HepG2 (cell line): Measurements from ENCODE around the gene YPEL3. TPM values are rescaled to one million over a fixed set of nuclear protein-coding genes. Genes with fewer than 3 reads are reported as not detected.

ENCODE experiments used
- ATAC-seq: fragments of 200-7000 bp; cut with Tn5 transposase; 3 replicates; pipeline ENCODE4 v1.9.1; 2020; ENCODE audit warnings: mild to moderate bottlenecking, moderate library complexity
- Bru-seq: library from RNA; stranded (reverse); fragments of 400-500 nt; gene quantifications from one replicate; lab custom pipeline; 2021; lab: Mats Ljungman, UMichigan
- BruChase-seq, 2 experiments: library from RNA; stranded (reverse); fragments of 400-500 nt; gene quantifications; one replicate each; lab custom pipeline; 2021; lab: Mats Ljungman, UMichigan
- BruUV-seq: library from RNA; stranded (reverse); fragments of 400-500 nt; replicated peaks from 2 replicates; lab custom pipeline; 2021; lab: Mats Ljungman, UMichigan
- CTCF ChIA-PET: fragments of 300-600 bp; formaldehyde crosslinking; extraction: SDS; loops from one replicate; lab custom pipeline; 2021; ENCODE audit warnings: low total read pairs, inconsistent platforms, low intra/inter-chr PET ratio; lab: Yijun Ruan, JAX
- POLR2A ChIA-PET: fragments of 350-600 bp; sonication (Branson Sonifier 250); formaldehyde crosslinking; loops from one replicate; lab custom pipeline; 2020; ENCODE audit warnings: antibody characterized with exemption, inconsistent platforms; lab: Yijun Ruan, JAX
- DNase-seq: peaks from one replicate; pipeline ENCODE4 v3.0.0-alpha.2; 2015; ENCODE audit warnings: low spot score
- FAIRE-seq: peaks from 3 replicates; lab custom pipeline; 2011; peaks lifted over from hg19 to GRCh38; lab: Jason Lieb, UNC
- H2AFZ ChIP-seq: one replicate; pipeline ENCODE4 v1.6.1; 2011; ENCODE audit warnings: low read length, inconsistent platforms
- H3K27ac ChIP-seq: fragments of 300-600 bp; 3 replicates; pipeline ENCODE4 v1.8.0; 2011; ENCODE audit warnings: mixed run types, mild to moderate bottlenecking, mixed read lengths, low read length, inconsistent platforms; ENCODE audit not compliant: insufficient read depth; ENCODE audit errors: extremely low read length
- H3K27me3 ChIP-seq, 2 experiments: fragments of 200-600 bp in 1 of 2; 2 replicates in 1 of 2; 3 replicates in 1 of 2; pipeline versions ENCODE4 v1.6.0 to v1.8.0; 2011; ENCODE audit warnings: low read length in 2 of 2, mild to moderate bottlenecking in 2 of 2, moderate library complexity in 2 of 2, inconsistent platforms in 1 of 2; ENCODE audit not compliant: insufficient read depth in 2 of 2, control insufficient read depth in 1 of 2
- H3K36me3 ChIP-seq, 2 experiments: fragments of 200-600 bp in 1 of 2; replicated peaks in 1 of 2; 2 replicates in 1 of 2; 3 replicates in 1 of 2; pipeline versions ENCODE4 v1.5.1 to v1.8.0; 2011; ENCODE audit warnings: low read length in 2 of 2, inconsistent platforms in 1 of 2; ENCODE audit not compliant: insufficient read depth in 2 of 2, control insufficient read depth in 1 of 2
- H3K4me1 ChIP-seq: 2 replicates; pipeline ENCODE4 v1.5.1; 2012; ENCODE audit warnings: low read length, inconsistent platforms; ENCODE audit not compliant: insufficient read depth
- H3K4me2 ChIP-seq: 2 replicates; pipeline ENCODE4 v1.6.0; 2011; ENCODE audit warnings: low read depth, low read length, inconsistent platforms
- H3K4me3 ChIP-seq, 3 experiments: fragments of 200-600 bp in 1 of 3; sonication (generic), shearing (Covaris generic) in 1 of 3; replicated peaks in 1 of 3; 2 replicates each; pipeline ENCODE4 v1.5.1; 2011 to 2016; ENCODE audit warnings: low read length in 3 of 3, inconsistent platforms in 2 of 3, low read depth in 2 of 3, mild to moderate bottlenecking in 2 of 3, control low read depth in 1 of 3, mixed read lengths in 1 of 3; ENCODE audit not compliant: insufficient read depth in 1 of 3
- H3K79me2 ChIP-seq: one replicate; pipeline ENCODE4 v1.6.1; 2011; ENCODE audit warnings: low read length, inconsistent platforms; ENCODE audit not compliant: insufficient read depth
- H3K9ac ChIP-seq: 2 replicates; pipeline ENCODE4 v1.6.0; 2011; ENCODE audit warnings: mild to moderate bottlenecking, low read depth, low read length, inconsistent platforms; ENCODE audit not compliant: insufficient read depth
- H3K9me3 ChIP-seq: 2 replicates; pipeline ENCODE4 v1.5.1; 2012; ENCODE audit warnings: mild to moderate bottlenecking, low read length
- H4K20me1 ChIP-seq: 2 replicates; pipeline ENCODE4 v1.6.0; 2011; ENCODE audit warnings: inconsistent platforms, mild to moderate bottlenecking, low read length, moderate library complexity; ENCODE audit not compliant: insufficient read depth
- CENPT ChIP-seq: sonication (generic); formaldehyde crosslinking; IDR thresholded peaks from 2 replicates; pipeline ENCODE4 v1.8.0; 2022; ENCODE audit warnings: low read depth, mild to moderate bottlenecking, moderate library complexity, missing genetic modification reagents
- ELF3 ChIP-seq: IDR thresholded peaks from 2 replicates; pipeline ENCODE4 v1.6.1; 2016; ENCODE audit warnings: missing genetic modification reagents, missing compliant biosample characterization
- NCOA5 ChIP-seq: sonication (generic); formaldehyde crosslinking; IDR thresholded peaks from 2 replicates; pipeline ENCODE4 v1.4.0; 2020; ENCODE audit warnings: missing genetic modification reagents
- NKX3-1 ChIP-seq: sonication (generic); formaldehyde crosslinking; IDR thresholded peaks from 2 replicates; pipeline ENCODE4 v1.5.0; 2020; ENCODE audit warnings: missing genetic modification reagents
- PHB2 ChIP-seq: fragments of 450-650 bp; IDR thresholded peaks from 2 replicates; pipeline ENCODE4 v1.6.1; 2018; ENCODE audit not compliant: partially characterized antibody
- REL ChIP-seq: sonication (generic); formaldehyde crosslinking; conservative IDR thresholded peaks from 2 replicates; pipeline ENCODE4 v1.8.0; 2022; ENCODE audit warnings: mild to moderate bottlenecking, missing genetic modification reagents, moderate library complexity
- SNRNP70 ChIP-seq: fragments of 200-400 bp; formaldehyde crosslinking; IDR thresholded peaks from 2 replicates; pipeline ENCODE4 v1.6.1; 2017; ENCODE audit warnings: mild to moderate bottlenecking, low read depth, low read length, moderate library complexity
- TCF7L2 ChIP-seq: IDR thresholded peaks from 2 replicates; pipeline ENCODE4 v1.6.1; 2011; ENCODE audit warnings: mild to moderate bottlenecking, low read depth, low read length, moderate library complexity
- ZFP36L1 ChIP-seq: sonication (generic); formaldehyde crosslinking; IDR thresholded peaks from 2 replicates; pipeline ENCODE4 v1.8.0; 2022; ENCODE audit warnings: mild to moderate bottlenecking, missing genetic modification reagents, moderate library complexity
- ZNF282 ChIP-seq: fragments of 450-650 bp; IDR thresholded peaks from 2 replicates; pipeline ENCODE4 v1.6.1; 2018; ENCODE audit not compliant: partially characterized antibody
- ZNF343 ChIP-seq: sonication (generic); formaldehyde crosslinking; IDR thresholded peaks from 2 replicates; pipeline ENCODE4 v1.4.0; 2020; ENCODE audit warnings: mild to moderate bottlenecking, missing genetic modification reagents
- ZNF382 ChIP-seq: sonication (generic); formaldehyde crosslinking; IDR thresholded peaks from 2 replicates; pipeline ENCODE4 v1.5.0; 2020; ENCODE audit warnings: missing genetic modification reagents, mild to moderate bottlenecking, borderline replicate concordance
- ZNF550 ChIP-seq: sonication (generic); formaldehyde crosslinking; IDR thresholded peaks from 2 replicates; pipeline ENCODE4 v1.4.0; 2020; ENCODE audit warnings: mild to moderate bottlenecking, missing genetic modification reagents, borderline replicate concordance
- ZNF558 ChIP-seq: sonication (generic); formaldehyde crosslinking; IDR thresholded peaks from 2 replicates; pipeline ENCODE4 v1.9.0; 2022; ENCODE audit warnings: mild to moderate bottlenecking, missing genetic modification reagents, borderline replicate concordance
- WGBS: methylation state at CpG from one replicate; pipeline ENCODE4 v1.1.6; 2017; ENCODE audit warnings: low lambda C conversion rate; 5-methylcytosine and 5-hydroxymethylcytosine counted together
- in situ Hi-C: cut with HindIII; loops from 2 replicates; pipeline ENCODE4 v1.10.0; 2017; ENCODE audit warnings: low pct_unique_long_range_greater_than_20kb; ENCODE audit not compliant: extremely low pct_ligation_motif_present
- intact Hi-C: fragments of 100-400 bp; cut with micrococcal nuclease; formaldehyde crosslinking; loops from one replicate; pipeline ENCODE4 v1.10.0; 2022; ENCODE audit not compliant: unreplicated experiment
- long read RNA-seq, 2 experiments: library from RNA in 1 of 2; library from polyadenylated mRNA in 1 of 2; stranded (forward) in 1 of 2; unstranded in 1 of 2; transcript quantifications; one replicate each; pipeline ENCODE4 v2.0.0, GENCODE V29; 2019 to 2022
- polyA minus RNA-seq, 3 experiments: library from RNA; depleted of rRNA, polyadenylated mRNA; stranded (reverse); fragments of >200 nt; gene quantifications; 2 replicates each; pipeline ENCODE4 v1.2.3, GENCODE V29; 2011; ENCODE audit warnings: low replicate concordance in 1 of 3
- polyA plus RNA-seq, 8 experiments: library from polyadenylated mRNA; depleted of rRNA in 3 of 8; stranded (reverse) in 7 of 8; unstranded in 1 of 8; fragments of >200 nt; fragmentation: Illumina TruSeq in 4 of 8; extraction: Trizol in 4 of 8; gene quantifications; 2 replicates each; pipeline versions ENCODE4 v1.2.1 to v1.2.3, GENCODE V29; 2011 to 2016; ENCODE audit warnings: low read depth in 4 of 8, missing spikeins in 1 of 8, mixed read lengths in 1 of 8; ENCODE audit not compliant: insufficient read depth in 1 of 8
- total RNA-seq, 5 experiments: library from RNA; depleted of rRNA; stranded (reverse); fragments of >200 nt; fragmentation: Illumina TruSeq; extraction: Trizol; gene quantifications; 2 replicates each; pipeline ENCODE4 v1.2.3, GENCODE V29; 2016; ENCODE audit warnings: low read depth in 1 of 5
- TF ChIP-seq, protein P1 (sequence below): IDR thresholded peaks from 2 replicates; pipeline ENCODE4 v1.6.1; 2018; ENCODE audit warnings: missing genetic modification reagents, mild to moderate bottlenecking, missing compliant biosample characterization

YPEL3 gene, protein sequence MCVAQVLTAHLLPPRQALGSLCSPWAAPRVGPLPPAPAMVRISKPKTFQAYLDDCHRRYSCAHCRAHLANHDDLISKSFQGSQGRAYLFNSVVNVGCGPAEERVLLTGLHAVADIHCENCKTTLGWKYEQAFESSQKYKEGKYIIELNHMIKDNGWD
- total RNA-seq (2016; rRNA removed; fragmentation: Illumina TruSeq; extraction: Trizol): 4.8 and 5.4 TPM in 2 replicates
- total RNA-seq (2016; cell fraction: cytosol; rRNA removed; fragmentation: Illumina TruSeq; extraction: Trizol; ENCODE audit: low read depth): 15.6 and 18.9 TPM in 2 replicates
- total RNA-seq (2016; cell fraction: insoluble cytoplasmic fraction; rRNA removed; fragmentation: Illumina TruSeq; extraction: Trizol): 3.6 and 7.4 TPM in 2 replicates
- 16.8 and 17.0 TPM in 2 replicates for total RNA-seq (2016; cell fraction: membrane; rRNA removed; fragmentation: Illumina TruSeq; extraction: Trizol)
- 3.7 and 3.9 TPM in 2 replicates for total RNA-seq (2016; cell fraction: nucleus; rRNA removed; fragmentation: Illumina TruSeq; extraction: Trizol)
- polyA plus RNA-seq (2011; rRNA removed): 47.0 and 63.6 TPM in 2 replicates
- polyA plus RNA-seq (2011; cell fraction: cytosol; rRNA removed): 39.4 and 54.7 TPM in 2 replicates
- 83.9 and 94.9 TPM in 2 replicates for polyA plus RNA-seq (2011; cell fraction: nucleus; rRNA removed)
- 69.8 and 96.9 TPM in 2 replicates for polyA plus RNA-seq (2012)
- polyA plus RNA-seq (2016; cell fraction: cytosol; fragmentation: Illumina TruSeq; extraction: Trizol; ENCODE audit: low read depth): 32.9 and 34.4 TPM in 2 replicates
- polyA plus RNA-seq (2016; cell fraction: insoluble cytoplasmic fraction; fragmentation: Illumina TruSeq; extraction: Trizol; ENCODE audit: low read depth): 7.4 and 9.0 TPM in 2 replicates
- 23.4 and 24.5 TPM in 2 replicates for polyA plus RNA-seq (2016; cell fraction: membrane; fragmentation: Illumina TruSeq; extraction: Trizol; ENCODE audit: low read depth)
- polyA plus RNA-seq (2016; cell fraction: nucleus; fragmentation: Illumina TruSeq; extraction: Trizol; ENCODE audit: insufficient read depth, low read depth): 12.2 and 14.9 TPM in 2 replicates
- polyA minus RNA-seq (2011; rRNA and poly(A)+ RNA removed; ENCODE audit: low replicate concordance): 4.9 and 32.0 TPM in 2 replicates
- 14.5 and 16.8 TPM in 2 replicates for polyA minus RNA-seq (2011; cell fraction: cytosol; rRNA and poly(A)+ RNA removed)
- 7.6 and 11.2 TPM in 2 replicates for polyA minus RNA-seq (2011; cell fraction: nucleus; rRNA and poly(A)+ RNA removed)
- percentile 51 among the genes with signal in this experiment for Bru-seq, nascent RNA
- percentile 71 among the genes with signal in this experiment for BruChase-seq, experiment 1, labeled RNA remaining after a 6-hour chase
- BruChase-seq, experiment 2, labeled RNA remaining after a 2-hour chase: percentile 54 among the genes with signal in this experiment
- long read RNA-seq, experiment 1, partial matches to known transcripts: 0 of 2 reads
- long read RNA-seq, experiment 1, other reads (novel, unspliced or antisense): 0 of 2 reads
- long read RNA-seq, experiment 2, transcript YPEL3-201 (5 exons, 935 nt): major isoform, 57 of 82 reads
- long read RNA-seq, experiment 2, transcript YPEL3-210 (5 exons, 371 nt): minor isoform, 5 of 82 reads
- long read RNA-seq, experiment 2, partial matches to known transcripts: 2 of 82 reads
- long read RNA-seq, experiment 2, other reads (novel, unspliced or antisense): 12 of 82 reads

DNA sequence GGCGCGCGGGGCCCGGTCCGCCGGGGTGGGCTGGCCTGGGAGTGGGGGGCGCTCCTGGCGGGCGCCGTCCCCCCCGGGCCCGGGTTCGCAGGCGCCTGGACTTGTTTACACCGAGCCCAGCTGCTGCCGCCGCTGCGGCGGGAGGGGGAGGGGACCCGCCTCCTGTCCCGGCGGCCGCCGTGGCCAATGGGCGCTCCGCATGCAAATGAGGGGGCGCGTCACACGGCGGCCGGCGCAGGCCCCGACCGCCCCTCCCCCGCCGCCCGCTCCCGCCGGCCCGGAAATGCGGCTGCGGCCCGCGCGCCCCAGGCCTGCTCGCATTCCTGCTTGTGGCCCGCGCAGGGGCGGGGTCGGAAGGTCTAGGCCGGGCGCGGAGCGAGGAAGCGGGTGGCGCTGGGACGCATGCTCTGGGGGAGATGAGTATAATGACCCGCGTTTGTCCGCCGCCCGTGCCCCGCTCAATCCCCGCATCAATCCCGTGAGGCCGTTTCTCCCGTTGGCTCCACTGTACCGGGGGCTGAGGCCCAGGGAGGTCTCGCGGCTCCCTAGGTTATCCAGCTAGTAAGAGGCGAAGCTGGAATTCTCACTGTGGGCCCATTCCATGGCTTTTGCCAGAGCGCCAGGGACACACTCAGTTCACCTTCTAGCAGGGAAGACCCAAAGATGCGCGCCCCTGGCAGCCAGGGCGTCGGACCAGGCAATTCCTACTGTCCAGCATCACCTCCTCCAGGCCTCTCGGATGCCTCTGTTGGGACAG is at the start of gene YPEL3:
Gene YPEL3, minus strand, starts transcription at position 109 of the 757 bp plus-strand sequence. CDS start 731 bp downstream, outside the sequence.
- TSS peak; percentile 81 for BruUV-seq
- H3K4me2 ChIP-seq: peak within 1 kb of the TSS; percentile 96
- no peaks in the 10 kb centered on the region; a peak in 1 of 5 replicates for H3K27me3 ChIP-seq
- DNase-seq: peak; percentile 80
- no peaks in the 10 kb centered on the region for H4K20me1 ChIP-seq
- peak within 1 kb of the TSS; percentile 53 for H3K27ac ChIP-seq
- CTCF ChIA-PET: no interaction called here
- POLR2A ChIA-PET: interaction anchor here (0.6 to 3.0 kb wide), 7 partner anchors 9 to 170 kb away, joined by 3 to 18 read pairs (median 4); partner anchors contain the start of genes ALDOA, CORO1A and PPP4C
- intact Hi-C loops: no loop called here
- peak within 1 kb of the TSS; percentile 57 to 82 (median 74) for H3K4me3 ChIP-seq
- 38% methylated on average over 26 of the region's 77 CpGs for WGBS
- H3K4me1 ChIP-seq: peaks cover 42% of the 10 kb centered on the region
- peaks cover 12% of the 10 kb centered on the region for H3K9me3 ChIP-seq
- peak; percentile 62 for ATAC-seq
- in situ Hi-C loops: loop anchor here (25.0 kb wide), 1 partner anchor 541 kb away; no protein-coding TSS in a partner anchor
- no peaks in the 10 kb centered on the region; a peak in 1 of 5 replicates for H3K36me3 ChIP-seq
- H3K9ac ChIP-seq: peak within 1 kb of the TSS; percentile 72
- H2AFZ ChIP-seq: no peak within 1 kb of the TSS
- no peaks in the 10 kb centered on the region for H3K79me2 ChIP-seq
- FAIRE-seq: no peak
- TF ChIP-seq SNRNP70 (no peak), ZNF382 (CRISPR knock-in tag) (no peak), ZNF550 (CRISPR knock-in tag) (peak; percentile 59; the same call in 1 of the 2 replicates), PHB2 (no peak), REL (CRISPR knock-in tag) (no peak), ZNF558 (CRISPR knock-in tag) (no peak), ZNF343 (peak; percentile 88; the same call in 1 of the 2 replicates), CENPT (no peak), ZNF282 (no peak), TCF7L2 (no peak), NKX3-1 (CRISPR knock-in tag) (no peak), NCOA5 (CRISPR knock-in tag) (no peak), ZFP36L1 (CRISPR knock-in tag) (no peak), ELF3 (peak; percentile 87)
- TF ChIP-seq, protein P1, sequence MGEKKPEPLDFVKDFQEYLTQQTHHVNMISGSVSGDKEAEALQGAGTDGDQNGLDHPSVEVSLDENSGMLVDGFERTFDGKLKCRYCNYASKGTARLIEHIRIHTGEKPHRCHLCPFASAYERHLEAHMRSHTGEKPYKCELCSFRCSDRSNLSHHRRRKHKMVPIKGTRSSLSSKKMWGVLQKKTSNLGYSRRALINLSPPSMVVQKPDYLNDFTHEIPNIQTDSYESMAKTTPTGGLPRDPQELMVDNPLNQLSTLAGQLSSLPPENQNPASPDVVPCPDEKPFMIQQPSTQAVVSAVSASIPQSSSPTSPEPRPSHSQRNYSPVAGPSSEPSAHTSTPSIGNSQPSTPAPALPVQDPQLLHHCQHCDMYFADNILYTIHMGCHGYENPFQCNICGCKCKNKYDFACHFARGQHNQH: peak; percentile 30
